IPS-18a (cell line): Measurements from ENCODE around the gene PSAT1.
"Not testable (repeated sequence)": the region's sequence is repeated elsewhere in the genome, so short reads cannot be mapped to it uniquely, and the experiment has no call there.

ENCODE experiments used
- H3K27ac ChIP-seq: one replicate; pipeline ENCODE4 v1.5.1; 2013; ENCODE audit warnings: low read length
- H3K27me3 ChIP-seq: one replicate; pipeline ENCODE4 v1.6.1; 2013; ENCODE audit warnings: mild to moderate bottlenecking, low read length; ENCODE audit not compliant: control insufficient read depth, insufficient read depth
- H3K36me3 ChIP-seq: one replicate; pipeline ENCODE4 v1.6.1; 2013; ENCODE audit warnings: low read depth, low read length; ENCODE audit not compliant: control insufficient read depth
- H3K4me1 ChIP-seq: one replicate; pipeline ENCODE4 v1.6.1; 2013; ENCODE audit warnings: low read depth, low read length; ENCODE audit not compliant: control insufficient read depth
- H3K4me3 ChIP-seq: one replicate; pipeline ENCODE4 v1.5.1; 2013; ENCODE audit warnings: low read length
- H3K9ac ChIP-seq: one replicate; pipeline ENCODE4 v1.6.1; 2013; ENCODE audit warnings: mild to moderate bottlenecking, low read length, moderate library complexity
- H3K9me3 ChIP-seq: one replicate; pipeline ENCODE4 v1.6.1; 2013; ENCODE audit warnings: low read depth, low read length; ENCODE audit not compliant: control insufficient read depth

PSAT1 gene

DNA sequence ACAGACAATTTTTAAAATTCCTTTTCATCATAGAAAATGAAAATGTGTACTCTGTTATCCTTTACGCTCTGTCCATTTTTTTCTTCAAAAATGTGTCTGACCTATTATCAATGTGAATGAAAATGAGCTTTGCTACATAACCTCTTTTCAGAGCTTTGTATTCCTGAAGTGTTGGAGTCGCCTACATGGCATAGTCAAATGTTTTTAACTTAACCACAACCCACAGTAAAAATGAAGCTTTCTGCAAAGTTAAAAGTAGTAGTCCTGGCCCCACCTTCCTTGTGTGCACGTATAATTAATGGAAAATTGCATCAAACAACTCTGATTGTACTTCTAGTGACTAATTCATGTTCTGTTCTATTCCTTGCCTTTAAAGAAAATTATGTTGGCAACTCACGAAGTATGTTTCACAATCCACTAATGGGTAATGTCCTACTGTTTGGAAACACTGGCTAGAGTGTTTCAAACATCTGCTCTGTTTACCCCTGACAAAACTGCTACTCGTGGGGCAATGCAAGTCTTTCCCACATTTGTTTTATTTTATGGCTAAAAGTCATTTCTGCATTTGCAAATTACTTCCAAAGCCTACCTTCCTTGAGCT, 18.6 kb upstream of the PSAT1 start:
- H3K36me3 ChIP-seq, result no peaks in the 10 kb centered on the region
- H3K9ac ChIP-seq, result no peak overlapping the region
- no peaks in the 10 kb centered on the region for H3K9me3 ChIP-seq
- no peak overlapping the region for H3K27ac ChIP-seq
- no peaks in the 10 kb centered on the region for H3K27me3 ChIP-seq
- H3K4me1 ChIP-seq, result no peaks in the 10 kb centered on the region
- H3K4me3 ChIP-seq, result no peak overlapping the region

DNA sequence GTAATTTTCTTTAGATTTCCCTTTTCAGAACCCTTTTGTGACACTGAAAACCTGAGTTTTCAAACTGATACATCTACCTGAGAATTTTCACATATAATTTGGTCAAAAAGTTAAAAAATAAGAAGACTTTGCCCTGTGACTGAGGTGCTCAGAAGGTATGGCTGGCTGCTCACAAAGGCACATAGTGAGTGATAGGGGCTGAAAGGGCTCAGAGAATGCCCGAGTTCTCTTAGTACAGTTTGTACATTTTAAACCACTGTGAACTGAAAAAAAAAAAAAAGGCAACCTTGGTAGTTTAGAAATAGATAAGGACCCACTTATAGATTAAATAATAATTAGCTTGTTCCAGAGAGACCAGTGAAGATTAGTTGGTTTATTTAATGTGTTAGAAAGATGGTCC, 18.1 kb upstream of the PSAT1 start:
- H3K9me3 ChIP-seq, result no peaks in the 10 kb centered on the region
- H3K36me3 ChIP-seq, result no peaks in the 10 kb centered on the region
- H3K27me3 ChIP-seq, result no peaks in the 10 kb centered on the region
- H3K4me3 ChIP-seq, result no peak overlapping the region
- H3K4me1 ChIP-seq, result no peaks in the 10 kb centered on the region
- H3K27ac ChIP-seq, result no peak overlapping the region
- no peak overlapping the region for H3K9ac ChIP-seq

DNA sequence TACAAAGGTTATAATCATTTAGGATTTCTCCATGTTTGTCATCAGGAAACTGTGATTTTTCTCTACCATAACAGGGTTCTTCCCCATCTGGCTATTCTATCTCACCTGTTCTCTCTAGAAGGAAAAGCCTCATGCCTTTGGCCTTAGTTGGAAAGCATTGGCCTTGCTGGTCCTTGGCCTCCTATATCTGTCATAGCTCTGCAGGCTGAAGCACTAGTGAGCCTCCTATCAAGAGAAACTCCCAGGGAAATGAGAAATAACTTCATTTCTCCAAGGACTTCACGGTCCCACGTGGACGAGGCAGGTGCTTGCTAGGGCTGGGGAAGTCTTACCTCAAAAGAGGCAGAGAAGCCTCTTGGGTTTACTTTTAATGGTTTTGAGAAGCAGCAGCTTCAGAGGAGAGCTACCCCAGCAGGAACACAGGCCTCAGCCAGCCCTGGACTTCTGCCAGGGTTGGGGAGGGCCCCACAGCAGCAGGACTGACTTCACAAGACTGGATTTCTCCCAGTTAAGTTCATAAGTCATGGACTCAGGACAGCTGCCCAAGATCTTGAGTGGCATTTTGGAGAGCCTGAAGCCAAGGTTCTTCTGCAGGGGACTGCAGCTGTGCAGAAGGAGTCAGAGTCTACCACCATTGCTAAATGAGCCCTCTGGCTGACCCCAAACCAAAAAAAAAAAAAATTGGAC, 15.8 kb upstream of the PSAT1 start:
- Histone ChIP-seq H3K9me3 (no peaks in the 10 kb centered on the region), H3K4me3 (no peak overlapping the region), H3K9ac (no peak overlapping the region), H3K4me1 (no peaks in the 10 kb centered on the region), H3K27ac (no peak overlapping the region), H3K27me3 (no peaks in the 10 kb centered on the region), H3K36me3 (no peaks in the 10 kb centered on the region)

DNA sequence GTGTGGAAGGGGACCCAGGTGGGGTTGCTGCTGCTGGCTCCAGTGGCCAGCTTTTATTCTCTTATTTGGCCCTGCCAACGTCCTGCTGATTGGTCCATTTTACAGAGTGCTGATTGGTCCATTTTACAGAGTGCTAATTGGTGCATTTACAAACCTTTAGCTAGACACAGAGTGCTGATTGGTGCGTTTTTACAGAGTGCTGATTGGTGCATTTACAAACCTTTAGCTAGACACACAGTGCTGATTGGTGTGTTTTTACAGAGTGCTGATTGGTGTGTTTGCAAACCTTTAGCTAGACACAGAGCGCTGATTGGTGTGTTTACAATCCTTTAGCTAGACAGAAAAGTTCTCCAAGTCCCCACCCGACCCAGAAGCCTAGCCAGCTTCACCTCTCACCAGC, 12.7 kb upstream of the PSAT1 start:
- H3K27me3 ChIP-seq, H3K4me1 ChIP-seq, H3K9me3 ChIP-seq, H3K9ac ChIP-seq, H3K36me3 ChIP-seq, H3K27ac ChIP-seq, H3K4me3 ChIP-seq: not testable (repeated sequence)

DNA sequence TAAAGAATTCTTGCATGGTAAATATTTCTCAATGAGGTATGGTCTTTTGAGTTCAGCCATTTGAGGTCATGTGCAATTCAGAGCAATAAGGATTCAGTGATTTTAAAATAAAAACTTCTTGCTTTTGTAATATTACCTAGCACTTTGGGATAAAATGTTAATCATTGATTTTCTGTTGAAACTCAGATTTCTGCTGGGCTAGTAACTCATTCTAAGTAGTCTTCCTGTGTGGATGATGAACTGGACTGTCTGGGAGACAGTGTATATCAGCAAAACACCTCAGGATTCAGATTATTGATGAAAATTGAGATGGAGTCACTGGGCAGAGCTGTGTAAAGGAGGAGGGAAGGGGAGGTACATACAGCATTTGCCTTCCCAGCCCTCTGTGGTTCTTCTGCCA, 10.8 kb upstream of the PSAT1 start:
- no peaks in the 10 kb centered on the region for H3K9me3 ChIP-seq
- no peak overlapping the region for H3K9ac ChIP-seq
- no peak overlapping the region for H3K4me3 ChIP-seq
- no peak overlapping the region for H3K27ac ChIP-seq
- no peaks in the 10 kb centered on the region for H3K4me1 ChIP-seq
- no peaks in the 10 kb centered on the region for H3K27me3 ChIP-seq
- no peaks in the 10 kb centered on the region for H3K36me3 ChIP-seq

DNA sequence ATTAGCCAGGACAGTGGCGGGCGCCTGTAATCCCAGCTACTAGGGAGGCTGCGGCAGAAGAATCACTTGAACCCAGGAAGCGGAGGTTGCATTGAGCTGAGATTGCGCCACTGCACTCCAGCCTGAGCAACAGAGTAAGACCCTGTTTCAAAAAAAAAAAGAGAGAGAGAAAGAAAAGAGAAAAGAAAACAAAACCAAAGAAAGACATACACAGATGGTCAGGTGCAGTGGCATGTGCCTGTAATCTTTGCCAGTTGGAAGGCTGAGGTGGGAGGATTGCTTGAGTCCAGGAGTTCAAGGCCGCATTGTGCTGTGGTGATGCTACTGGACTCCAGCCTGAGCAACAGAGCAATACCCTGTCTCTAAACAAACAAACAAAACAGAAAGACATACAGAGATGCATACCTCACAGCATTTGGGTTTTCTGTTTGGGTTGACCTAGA, 10.0 kb upstream of the PSAT1 start:
- Histone ChIP-seq H3K9ac (no peak overlapping the region), H3K27ac (no peak overlapping the region), H3K36me3 (no peaks in the 10 kb centered on the region), H3K27me3 (no peaks in the 10 kb centered on the region), H3K9me3 (no peaks in the 10 kb centered on the region), H3K4me3 (no peak overlapping the region), H3K4me1 (no peaks in the 10 kb centered on the region)

DNA sequence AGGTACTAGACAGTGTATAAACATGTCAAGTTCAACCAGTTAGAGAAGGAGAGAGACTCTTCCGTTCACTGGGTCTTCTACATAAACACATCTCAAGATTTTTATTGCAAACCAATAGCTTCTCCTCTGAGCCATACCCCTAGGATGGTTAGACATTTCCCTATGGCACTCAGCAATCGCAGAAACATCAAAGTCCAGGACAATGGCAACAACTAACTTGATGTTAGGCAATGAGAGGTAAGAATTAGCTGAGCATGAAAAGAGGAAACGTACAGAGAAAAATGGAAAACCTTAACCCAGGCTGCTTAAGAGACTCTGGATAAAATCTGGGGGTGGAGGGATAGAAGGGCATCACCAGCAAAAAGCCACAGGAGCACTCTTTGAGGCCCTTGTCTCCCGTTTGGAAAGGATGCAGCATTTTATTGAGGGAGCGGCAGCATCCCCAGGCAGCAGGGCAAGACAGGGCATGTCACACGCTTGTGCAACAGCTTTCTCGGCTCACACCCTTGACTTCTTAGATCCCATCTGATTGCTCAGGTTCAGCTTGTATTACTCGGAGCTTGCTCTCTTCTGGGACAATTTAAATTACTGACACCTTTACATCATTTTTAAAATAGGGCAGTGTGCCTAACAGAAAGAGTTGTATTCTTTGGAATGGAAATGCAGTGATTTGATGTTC, 8.6 kb upstream of the PSAT1 start:
- no peak overlapping the region for H3K27ac ChIP-seq
- H3K9ac ChIP-seq, result no peak overlapping the region
- no peaks in the 10 kb centered on the region for H3K4me1 ChIP-seq
- no peaks in the 10 kb centered on the region for H3K9me3 ChIP-seq
- no peaks in the 10 kb centered on the region for H3K27me3 ChIP-seq
- H3K36me3 ChIP-seq, result no peaks in the 10 kb centered on the region
- no peak overlapping the region for H3K4me3 ChIP-seq

DNA sequence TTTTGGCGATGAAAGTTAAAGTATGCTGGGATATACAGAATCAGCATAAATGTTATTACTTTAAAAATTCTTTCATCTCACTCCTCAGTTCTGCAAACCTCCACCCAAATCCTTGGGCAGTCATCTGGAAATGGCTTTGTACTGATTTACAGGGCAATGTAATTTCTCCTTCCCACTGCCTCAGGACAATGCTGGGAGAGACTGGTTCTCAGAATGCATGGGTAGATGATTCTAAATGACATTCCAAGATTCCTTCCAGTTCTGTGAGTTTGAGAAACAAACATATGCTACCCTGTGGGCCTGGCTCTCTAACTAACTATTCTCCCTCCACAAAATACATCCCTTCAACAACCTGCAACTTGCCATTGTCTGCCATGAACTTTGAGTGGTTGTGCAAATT, 7.5 kb upstream of the PSAT1 start:
- H3K4me3 ChIP-seq, result no peak overlapping the region
- no peaks in the 10 kb centered on the region for H3K9me3 ChIP-seq
- no peaks in the 10 kb centered on the region for H3K27me3 ChIP-seq
- H3K36me3 ChIP-seq, result no peaks in the 10 kb centered on the region
- no peak overlapping the region for H3K9ac ChIP-seq
- no peaks in the 10 kb centered on the region for H3K4me1 ChIP-seq
- no peak overlapping the region for H3K27ac ChIP-seq

DNA sequence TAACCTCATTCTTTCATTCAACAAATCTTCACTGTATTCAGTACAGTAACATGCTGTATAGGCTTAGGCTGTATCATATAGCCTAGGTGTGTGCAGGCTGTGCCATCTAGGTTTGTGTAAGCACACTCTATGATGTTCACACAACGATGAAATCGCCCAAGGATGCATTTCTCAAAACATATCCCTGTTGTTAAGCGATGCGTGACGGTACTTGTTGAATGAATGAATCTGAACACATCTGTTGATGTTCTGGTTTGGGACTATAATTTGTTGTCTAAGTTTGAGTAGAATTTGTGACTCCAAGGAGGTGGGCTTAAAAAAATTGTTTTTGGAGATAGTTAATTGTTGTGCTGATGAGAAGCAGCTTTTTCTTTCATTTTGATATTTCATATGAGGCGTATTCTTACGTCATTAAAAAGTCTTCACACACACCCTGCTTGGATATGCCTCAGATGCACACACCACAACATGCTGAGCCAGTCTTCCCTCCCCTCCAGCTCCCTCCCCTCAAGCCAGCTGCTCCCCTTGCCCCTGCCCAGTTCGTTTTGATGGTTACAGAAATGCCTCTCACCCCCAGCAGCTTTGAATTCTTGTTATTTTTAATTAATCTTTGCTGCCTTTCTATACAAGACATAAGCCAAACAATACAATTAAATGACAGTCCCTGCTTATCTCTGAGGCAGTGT, 5.5 kb upstream of the PSAT1 start:
- Histone ChIP-seq H3K27ac (no peak overlapping the region), H3K27me3 (no peaks in the 10 kb centered on the region), H3K36me3 (no peaks in the 10 kb centered on the region), H3K9me3 (no peaks in the 10 kb centered on the region), H3K4me3 (no peak overlapping the region), H3K4me1 (peaks cover 10% of the 10 kb centered on the region), H3K9ac (no peak overlapping the region)

DNA sequence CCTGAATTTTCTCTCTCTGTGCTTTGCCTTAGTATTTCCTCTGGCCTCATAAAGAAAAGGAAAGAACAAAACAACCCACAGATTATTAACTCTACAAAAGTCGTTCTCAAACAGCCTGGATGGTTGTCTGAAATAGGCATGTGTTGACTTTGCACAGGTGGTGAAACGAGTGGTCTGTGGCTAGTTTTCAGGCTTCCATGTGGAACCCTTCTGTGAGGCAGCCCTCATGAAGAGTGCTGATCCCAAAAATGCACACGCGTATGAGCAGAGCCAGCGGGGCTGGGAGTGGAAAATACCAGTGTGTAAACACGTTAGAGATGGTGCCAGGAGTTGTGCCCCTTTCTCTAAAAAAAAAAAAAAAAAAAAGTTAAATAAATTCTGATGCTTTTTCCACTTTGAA, 4.9 kb upstream of the PSAT1 start:
- Histone ChIP-seq H3K9ac (no peak overlapping the region), H3K27ac (no peak overlapping the region), H3K4me1 (peaks cover 10% of the 10 kb centered on the region), H3K36me3 (no peaks in the 10 kb centered on the region), H3K4me3 (no peak overlapping the region), H3K27me3 (no peaks in the 10 kb centered on the region), H3K9me3 (no peaks in the 10 kb centered on the region)

DNA sequence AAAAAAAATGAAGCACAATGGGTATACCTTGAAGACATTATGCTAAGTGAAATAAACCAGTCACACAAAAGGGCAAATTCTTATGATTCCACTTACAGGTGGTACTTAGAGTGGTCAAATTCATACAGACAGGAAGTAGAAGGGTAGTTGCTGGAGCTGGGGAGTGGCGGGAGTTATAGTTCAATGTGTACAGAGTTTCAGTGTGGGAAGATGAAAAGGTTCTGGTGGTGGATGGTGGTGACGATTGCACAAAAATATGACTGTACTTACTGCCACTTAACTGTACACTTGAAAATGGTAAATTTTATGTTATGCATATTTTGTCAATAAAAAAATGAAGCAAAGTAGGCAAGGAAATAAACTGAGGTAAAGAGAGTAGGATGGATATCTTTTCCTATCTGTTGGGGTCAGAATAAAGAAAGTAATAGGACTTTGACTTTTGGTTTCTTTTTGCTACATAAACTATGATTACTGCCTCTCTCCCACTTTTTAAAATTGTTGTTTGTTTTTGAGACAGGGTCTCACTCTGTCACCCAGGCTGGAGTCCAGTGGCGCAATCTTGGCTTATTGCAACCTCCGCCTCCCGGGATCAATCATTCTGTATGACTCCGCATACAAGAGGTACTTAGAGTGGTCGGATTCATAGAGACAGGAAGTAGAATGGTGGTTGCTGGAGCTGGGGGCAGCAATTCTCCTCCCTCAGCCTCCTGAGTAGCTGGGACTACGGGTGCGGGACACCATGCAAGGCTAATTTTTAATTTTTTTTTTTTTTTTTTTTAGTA, 4.0 kb upstream of the PSAT1 start:
- peaks cover 10% of the 10 kb centered on the region for H3K4me1 ChIP-seq
- H3K36me3 ChIP-seq, result no peaks in the 10 kb centered on the region
- no peak overlapping the region for H3K4me3 ChIP-seq
- H3K9me3 ChIP-seq, result no peaks in the 10 kb centered on the region
- no peak overlapping the region for H3K27ac ChIP-seq
- no peaks in the 10 kb centered on the region for H3K27me3 ChIP-seq
- no peak overlapping the region for H3K9ac ChIP-seq
